ENCODE measurements around the gene ARHGAP26.

The ARHGAP26 gene

DNA sequence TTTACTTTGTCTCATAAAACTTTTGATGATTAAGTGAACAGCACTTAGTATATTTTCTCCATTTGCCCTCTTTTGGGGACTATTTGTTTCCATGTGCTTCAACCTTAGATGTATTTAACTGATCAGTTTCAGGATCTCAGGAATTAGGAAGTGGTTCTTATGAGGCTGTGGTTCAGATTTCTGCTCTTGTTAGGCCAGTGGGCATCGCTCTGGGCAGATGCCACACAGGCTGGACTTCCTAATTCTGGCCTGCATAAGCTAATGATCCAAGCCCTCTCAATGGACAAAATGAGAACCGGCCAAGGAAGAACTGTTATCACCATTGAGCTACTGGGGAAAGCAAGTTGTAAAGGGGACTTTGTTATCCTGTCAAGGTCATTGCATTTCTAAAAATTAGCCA, 6.9 kb downstream of the ARHGAP26 start:
- Histone ChIP-seq H3K4me1 (ENCODE audit: insufficient read depth, insufficient read length) (peaks cover 4% of the 10 kb centered on the region), H3K27me3 (ENCODE audit: insufficient read depth, insufficient read length) (peaks cover 6% of the 10 kb centered on the region), H3K9ac (ENCODE audit: insufficient read length, low read depth) (no peak overlapping the region), H3K36me3 (ENCODE audit: insufficient read depth, insufficient read length, low read length) (no peaks in the 10 kb centered on the region), H3K9me3 (ENCODE audit: insufficient read depth, low read length) (no peaks in the 10 kb centered on the region), H3K4me3 (ENCODE audit: insufficient read length, low read depth) (no peak overlapping the region)
- no peak for DNase-seq (ENCODE audit: low read depth, low spot score)
- TF ChIP-seq ZNF274 (IDR thresholded peaks at IDR 0.05; ENCODE audit: low read depth, low read length) (no peak), YY1 (IDR thresholded peaks at IDR 0.05; ENCODE audit: insufficient read depth, insufficient read length) (no peak), SUZ12 (IDR thresholded peaks at IDR 0.05; ENCODE audit: extremely low read depth, insufficient read depth, insufficient read length) (no peak)

DNA sequence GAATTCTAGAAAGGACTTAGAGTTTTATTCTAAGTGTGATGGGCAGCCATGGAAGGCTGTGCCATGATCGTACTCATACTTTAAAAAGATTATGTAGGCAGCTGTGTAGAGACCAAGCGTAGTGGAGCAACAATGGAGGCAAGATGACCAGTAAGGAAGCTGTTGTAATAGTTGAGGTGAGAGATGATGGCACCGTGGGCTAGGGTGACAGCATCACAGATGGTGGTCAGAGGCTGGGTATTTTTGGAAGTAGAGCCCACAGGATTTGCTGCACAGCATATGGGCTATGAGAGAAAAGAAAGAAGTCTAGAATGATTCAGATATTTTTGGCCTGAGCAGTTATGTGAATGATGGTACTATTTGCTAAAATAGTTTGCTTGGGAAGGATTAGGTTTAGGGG, 7.7 kb downstream of the ARHGAP26 start:
- no peak for DNase-seq (ENCODE audit: low read depth, low spot score)
- no peaks in the 10 kb centered on the region for H3K27me3 ChIP-seq (ENCODE audit: insufficient read depth, insufficient read length)
- no peak overlapping the region for H3K4me3 ChIP-seq (ENCODE audit: insufficient read length, low read depth)
- TF ChIP-seq ZNF274 (IDR thresholded peaks at IDR 0.05; ENCODE audit: low read depth, low read length) (no peak), SUZ12 (IDR thresholded peaks at IDR 0.05; ENCODE audit: extremely low read depth, insufficient read depth, insufficient read length) (no peak), YY1 (IDR thresholded peaks at IDR 0.05; ENCODE audit: insufficient read depth, insufficient read length) (no peak)
- H3K4me1 ChIP-seq (ENCODE audit: insufficient read depth, insufficient read length) = peaks cover 4% of the 10 kb centered on the region
- no peak overlapping the region for H3K9ac ChIP-seq (ENCODE audit: insufficient read length, low read depth)
- H3K9me3 ChIP-seq (ENCODE audit: insufficient read depth, low read length) = no peaks in the 10 kb centered on the region
- H3K36me3 ChIP-seq (ENCODE audit: insufficient read depth, insufficient read length, low read length) = no peaks in the 10 kb centered on the region

DNA sequence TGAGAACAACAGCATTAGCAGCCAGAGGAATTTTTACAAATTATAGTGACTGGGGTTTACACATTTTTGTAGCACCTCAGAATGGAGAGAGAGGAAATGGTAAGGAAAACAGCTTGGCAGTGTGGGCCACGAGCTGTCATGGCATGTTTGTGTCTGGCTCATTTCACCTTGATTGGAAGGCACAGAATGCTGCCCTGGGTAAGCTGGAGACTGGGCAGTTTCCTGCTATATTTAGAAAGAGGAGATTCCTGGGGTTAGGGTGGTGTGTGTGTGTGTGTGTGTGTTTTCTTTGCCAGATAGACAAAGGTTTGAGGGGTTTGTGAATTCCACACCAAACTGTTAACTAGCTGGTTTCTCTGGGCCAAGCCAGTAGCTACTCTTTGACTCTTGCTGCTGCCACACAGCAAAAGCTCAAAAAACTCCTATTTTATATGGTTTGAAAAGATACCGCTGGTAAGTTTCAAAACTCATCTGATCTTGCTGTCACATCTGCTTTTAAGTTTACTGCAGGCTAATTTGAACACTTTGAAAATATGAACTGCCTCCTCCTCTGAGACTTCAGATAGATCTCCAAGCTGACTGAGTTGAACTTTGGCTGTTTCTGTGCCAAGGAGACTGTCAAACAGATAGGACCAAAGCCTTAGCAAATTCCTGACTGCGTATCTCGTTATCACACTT, 9.1 kb downstream of the ARHGAP26 start:
- H3K9me3 ChIP-seq (ENCODE audit: insufficient read depth, low read length) = no peaks in the 10 kb centered on the region
- no peaks in the 10 kb centered on the region for H3K27me3 ChIP-seq (ENCODE audit: insufficient read depth, insufficient read length)
- peaks cover 7% of the 10 kb centered on the region for H3K4me1 ChIP-seq (ENCODE audit: insufficient read depth, insufficient read length)
- H3K36me3 ChIP-seq (ENCODE audit: insufficient read depth, insufficient read length, low read length) = no peaks in the 10 kb centered on the region
- H3K4me3 ChIP-seq (ENCODE audit: insufficient read length, low read depth) = no peak overlapping the region
- TF ChIP-seq YY1 (IDR thresholded peaks at IDR 0.05; ENCODE audit: insufficient read depth, insufficient read length) (no peak), ZNF274 (IDR thresholded peaks at IDR 0.05; ENCODE audit: low read depth, low read length) (no peak), SUZ12 (IDR thresholded peaks at IDR 0.05; ENCODE audit: extremely low read depth, insufficient read depth, insufficient read length) (no peak)
- H3K9ac ChIP-seq (ENCODE audit: insufficient read length, low read depth) = no peak overlapping the region
- DNase-seq (ENCODE audit: low read depth, low spot score) = no peak

DNA sequence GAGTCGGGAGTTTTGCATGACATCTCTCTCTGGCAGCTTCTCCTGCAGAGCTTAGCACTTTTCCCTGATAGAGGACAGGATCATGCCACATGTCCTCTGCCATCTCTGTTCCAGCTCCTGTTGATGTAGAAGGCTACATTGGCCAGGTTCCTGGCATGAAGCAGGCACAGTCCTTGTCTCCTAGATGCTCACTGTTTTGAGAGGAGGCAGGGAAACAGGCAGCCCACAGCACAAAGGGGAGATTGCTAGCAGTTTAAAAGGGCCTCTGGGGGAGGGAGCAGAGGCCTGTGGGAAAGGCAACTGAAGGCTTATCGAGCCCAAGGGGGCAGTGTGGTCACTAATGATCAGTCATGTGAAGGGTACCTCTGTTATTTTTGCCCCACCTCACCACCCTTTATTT, 10.7 kb downstream of the ARHGAP26 start:
- no peak overlapping the region for H3K4me3 ChIP-seq (ENCODE audit: insufficient read length, low read depth)
- peaks cover 7% of the 10 kb centered on the region for H3K4me1 ChIP-seq (ENCODE audit: insufficient read depth, insufficient read length)
- H3K9ac ChIP-seq (ENCODE audit: insufficient read length, low read depth) = no peak overlapping the region
- no peaks in the 10 kb centered on the region for H3K36me3 ChIP-seq (ENCODE audit: insufficient read depth, insufficient read length, low read length)
- TF ChIP-seq ZNF274 (IDR thresholded peaks at IDR 0.05; ENCODE audit: low read depth, low read length) (no peak), SUZ12 (IDR thresholded peaks at IDR 0.05; ENCODE audit: extremely low read depth, insufficient read depth, insufficient read length) (no peak), YY1 (IDR thresholded peaks at IDR 0.05; ENCODE audit: insufficient read depth, insufficient read length) (no peak)
- H3K27me3 ChIP-seq (ENCODE audit: insufficient read depth, insufficient read length) = no peaks in the 10 kb centered on the region
- H3K9me3 ChIP-seq (ENCODE audit: insufficient read depth, low read length) = no peaks in the 10 kb centered on the region
- DNase-seq (ENCODE audit: low read depth, low spot score) = no peak

DNA sequence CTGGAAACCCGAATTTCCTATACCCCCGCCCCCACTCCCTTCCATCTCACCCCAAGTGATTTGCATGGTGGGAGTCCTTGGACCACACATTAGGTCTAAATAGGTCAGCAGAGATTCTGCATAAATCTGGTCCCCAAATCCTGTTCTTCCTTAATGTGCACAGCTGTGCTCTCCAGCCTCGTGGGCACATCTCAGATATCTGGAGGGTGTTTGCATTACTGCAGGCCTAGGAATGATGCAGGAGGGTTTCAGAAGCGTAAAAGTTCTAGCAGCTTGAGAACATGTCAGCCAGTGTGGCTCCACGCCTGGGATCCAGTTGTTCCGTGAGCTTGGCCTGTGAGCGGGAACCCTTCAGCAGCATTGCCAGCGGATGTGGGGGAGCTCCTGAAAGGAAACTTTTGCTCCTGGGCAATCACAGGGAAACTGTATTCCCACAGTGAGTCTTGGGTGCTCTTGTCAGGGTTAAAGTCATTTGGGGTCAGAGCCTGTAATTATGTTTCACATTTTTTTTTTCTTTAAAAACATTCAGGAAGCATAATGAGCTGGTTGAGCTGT, 12.9 kb downstream of the ARHGAP26 start:
- no peak overlapping the region for H3K9ac ChIP-seq (ENCODE audit: insufficient read length, low read depth)
- TF ChIP-seq YY1 (IDR thresholded peaks at IDR 0.05; ENCODE audit: insufficient read depth, insufficient read length) (no peak), ZNF274 (IDR thresholded peaks at IDR 0.05; ENCODE audit: low read depth, low read length) (no peak), SUZ12 (IDR thresholded peaks at IDR 0.05; ENCODE audit: extremely low read depth, insufficient read depth, insufficient read length) (no peak)
- peaks cover 7% of the 10 kb centered on the region for H3K4me1 ChIP-seq (ENCODE audit: insufficient read depth, insufficient read length)
- no peak overlapping the region for H3K4me3 ChIP-seq (ENCODE audit: insufficient read length, low read depth)
- H3K27me3 ChIP-seq (ENCODE audit: insufficient read depth, insufficient read length) = no peaks in the 10 kb centered on the region
- no peak for DNase-seq (ENCODE audit: low read depth, low spot score)
- H3K9me3 ChIP-seq (ENCODE audit: insufficient read depth, low read length) = no peaks in the 10 kb centered on the region
- H3K36me3 ChIP-seq (ENCODE audit: insufficient read depth, insufficient read length, low read length) = no peaks in the 10 kb centered on the region

DNA sequence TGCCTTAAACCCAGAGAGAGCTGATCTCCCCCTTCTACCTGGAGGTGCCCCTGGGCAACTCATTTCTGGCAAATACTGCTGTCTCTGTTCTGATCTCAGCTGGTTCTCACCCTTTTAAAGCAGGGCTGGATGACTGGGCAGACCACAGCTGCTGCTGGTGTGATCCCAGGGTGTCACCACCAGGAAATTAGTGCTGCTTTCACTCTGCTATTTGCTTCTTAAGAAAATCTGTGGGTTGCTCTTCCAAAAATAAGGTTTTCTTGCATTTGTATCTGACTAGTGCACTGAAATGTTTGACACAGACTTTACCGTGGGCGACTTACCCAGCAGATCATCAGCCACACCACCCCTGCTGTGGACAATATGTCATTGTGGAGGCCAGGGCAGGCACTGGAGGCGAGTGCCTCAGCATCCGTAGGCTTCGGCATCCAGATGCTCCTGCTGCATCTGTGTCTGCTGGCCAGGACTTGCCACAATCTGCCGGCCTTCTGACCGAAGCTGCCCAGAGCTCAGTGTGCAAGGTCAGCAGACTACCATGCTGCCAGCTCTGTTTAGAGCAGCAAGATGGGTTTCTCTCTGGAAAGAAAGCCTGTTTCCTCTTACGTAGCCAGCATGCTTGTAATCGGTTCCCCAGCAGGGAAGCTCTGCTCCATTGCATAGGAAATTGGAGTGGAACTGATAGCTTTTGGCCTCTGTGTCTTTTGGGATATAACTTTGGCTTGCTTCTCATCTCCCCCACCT, 13.6 kb downstream of the ARHGAP26 start:
- Histone ChIP-seq H3K36me3 (ENCODE audit: insufficient read depth, insufficient read length, low read length) (no peaks in the 10 kb centered on the region), H3K9ac (ENCODE audit: insufficient read length, low read depth) (no peak overlapping the region)
- TF ChIP-seq ZNF274 (IDR thresholded peaks at IDR 0.05; ENCODE audit: low read depth, low read length) (no peak), SUZ12 (IDR thresholded peaks at IDR 0.05; ENCODE audit: extremely low read depth, insufficient read depth, insufficient read length) (no peak), YY1 (IDR thresholded peaks at IDR 0.05; ENCODE audit: insufficient read depth, insufficient read length) (no peak)

DNA sequence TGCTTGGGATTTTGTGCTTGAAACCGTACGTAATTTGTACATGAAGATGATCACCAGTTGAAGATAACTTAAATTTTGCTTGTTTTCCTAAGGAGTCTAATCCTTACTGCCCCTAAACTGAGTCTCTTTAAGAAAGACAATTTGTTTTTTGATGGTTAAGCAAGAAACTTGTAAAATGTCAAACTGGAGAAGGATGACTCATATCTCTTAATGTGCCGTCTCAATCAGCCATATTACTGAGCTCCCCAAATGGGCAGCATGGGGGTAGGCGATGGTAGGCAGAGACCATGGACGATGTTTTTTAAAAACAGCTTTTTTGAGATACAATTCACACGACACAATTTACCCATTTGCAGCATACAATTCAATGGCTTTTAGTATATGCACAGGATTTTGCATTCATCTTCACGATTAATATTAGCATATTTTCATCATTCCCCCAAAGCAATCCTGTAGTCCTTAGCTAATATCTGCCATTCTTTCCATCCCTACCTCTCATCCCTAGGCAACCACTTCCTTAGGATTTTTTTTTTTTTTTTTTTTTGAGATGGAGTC, 14.3 kb downstream of the ARHGAP26 start:
- no peaks in the 10 kb centered on the region for H3K27me3 ChIP-seq (ENCODE audit: insufficient read depth, insufficient read length)
- H3K4me1 ChIP-seq (ENCODE audit: insufficient read depth, insufficient read length) = peaks cover 7% of the 10 kb centered on the region
- no peaks in the 10 kb centered on the region for H3K36me3 ChIP-seq (ENCODE audit: insufficient read depth, insufficient read length, low read length)
- H3K9ac ChIP-seq (ENCODE audit: insufficient read length, low read depth) = no peak overlapping the region
- no peak overlapping the region for H3K4me3 ChIP-seq (ENCODE audit: insufficient read length, low read depth)
- DNase-seq (ENCODE audit: low read depth, low spot score) = no peak
- H3K9me3 ChIP-seq (ENCODE audit: insufficient read depth, low read length) = no peaks in the 10 kb centered on the region
- TF ChIP-seq YY1 (IDR thresholded peaks at IDR 0.05; ENCODE audit: insufficient read depth, insufficient read length) (no peak), ZNF274 (IDR thresholded peaks at IDR 0.05; ENCODE audit: low read depth, low read length) (no peak), SUZ12 (IDR thresholded peaks at IDR 0.05; ENCODE audit: extremely low read depth, insufficient read depth, insufficient read length) (no peak)

More for the DNA sequence above, 13.6 kb downstream of the ARHGAP26 start:
- Histone ChIP-seq H3K27me3 (ENCODE audit: insufficient read depth, insufficient read length) (no peaks in the 10 kb centered on the region), H3K4me1 (ENCODE audit: insufficient read depth, insufficient read length) (peaks cover 7% of the 10 kb centered on the region), H3K4me3 (ENCODE audit: insufficient read length, low read depth) (no peak overlapping the region), H3K9me3 (ENCODE audit: insufficient read depth, low read length) (no peaks in the 10 kb centered on the region)
- no peak for DNase-seq (ENCODE audit: low read depth, low spot score)

Measured in NT2/D1 (cell line).